Activated CD4-positive, alpha-beta memory T cell treated with anti-CD3 and anti-CD28 coated beads, Interleukin-2, amount 10 ng/mL, durations not matched to agents 7 days and 5 days (primary cell): ENCODE measurements around the gene CRISPLD2. TPM values are rescaled to one million over a fixed set of nuclear protein-coding genes. Genes with fewer than 3 reads are reported as not detected.

Experiments used
- CTCF ChIA-PET: fragments of 350-600 bp; sonication (Branson Sonifier 250); formaldehyde crosslinking; loops from one replicate; lab custom pipeline; 2021; ENCODE audit warnings: antibody characterized with exemption, inconsistent platforms; lab: Charles Lee
- POLR2A ChIA-PET: fragments of 350-600 bp; sonication (Branson Sonifier 250); formaldehyde crosslinking; loops from one replicate; lab custom pipeline; 2021; ENCODE audit warnings: antibody characterized with exemption; lab: Charles Lee
- DNase-seq: peaks from one replicate; pipeline ENCODE4 v3.0.0-alpha.2; 2020
- H3K27ac Mint-ChIP-seq: one replicate; pipeline ENCODE4 v1.8.0; 2021; ENCODE audit warnings: mild to moderate bottlenecking, mixed read lengths
- H3K27me3 Mint-ChIP-seq: one replicate; pipeline ENCODE4 v1.8.0; 2021; ENCODE audit warnings: mixed read lengths
- H3K36me3 Mint-ChIP-seq: one replicate; pipeline ENCODE4 v1.8.0; 2021; ENCODE audit warnings: low read depth, mixed read lengths
- H3K4me1 Mint-ChIP-seq: one replicate; pipeline ENCODE4 v1.8.0; 2021; ENCODE audit warnings: mixed read lengths
- H3K4me3 Mint-ChIP-seq: one replicate; pipeline ENCODE4 v1.8.0; 2021; ENCODE audit warnings: mild to moderate bottlenecking, mixed read lengths
- H3K9me3 Mint-ChIP-seq: one replicate; pipeline ENCODE4 v1.8.0; 2021; ENCODE audit warnings: mixed read lengths
- total RNA-seq, 2 experiments: library from RNA; stranded (reverse); gene quantifications; one replicate each; pipeline ENCODE4 v1.2.3, GENCODE V29; 2021

The CRISPLD2 gene
- total RNA-seq, 2 experiments from 2014 or later, result 0.18 to 0.23 TPM

DNA sequence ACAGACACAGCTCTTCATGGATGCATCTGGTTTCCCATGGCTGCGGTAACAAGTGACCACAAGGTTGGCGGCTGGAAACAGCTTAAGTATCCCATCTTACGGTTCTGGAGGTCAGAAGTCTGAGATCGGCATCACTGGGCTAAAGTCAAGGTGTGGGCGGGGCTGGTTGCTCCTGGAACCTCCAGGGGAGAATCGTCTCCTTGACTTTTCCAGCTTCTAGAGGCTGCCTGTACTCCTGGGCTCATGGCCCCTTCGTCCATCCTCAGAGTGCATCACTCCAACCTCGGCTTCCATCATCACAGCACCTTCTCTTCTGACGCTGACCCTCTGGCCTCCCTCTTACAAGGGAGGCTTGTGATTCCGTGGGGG lies 12.9 kb upstream of the CRISPLD2 start:
- H3K4me3 Mint-ChIP-seq, result no peak overlapping the region
- no peaks in the 10 kb centered on the region for H3K36me3 Mint-ChIP-seq
- peaks cover 30% of the 10 kb centered on the region for H3K4me1 Mint-ChIP-seq
- no peaks in the 10 kb centered on the region for H3K9me3 Mint-ChIP-seq
- no peak for DNase-seq
- peaks cover 5% of the 10 kb centered on the region for H3K27me3 Mint-ChIP-seq
- ChIA-PET POLR2A (interaction anchor here (0.9 kb wide), 1 partner anchor 236 kb away, joined by 3 read pairs; no protein-coding TSS in a partner anchor), CTCF (no interaction called here)
- no peak overlapping the region for H3K27ac Mint-ChIP-seq

DNA sequence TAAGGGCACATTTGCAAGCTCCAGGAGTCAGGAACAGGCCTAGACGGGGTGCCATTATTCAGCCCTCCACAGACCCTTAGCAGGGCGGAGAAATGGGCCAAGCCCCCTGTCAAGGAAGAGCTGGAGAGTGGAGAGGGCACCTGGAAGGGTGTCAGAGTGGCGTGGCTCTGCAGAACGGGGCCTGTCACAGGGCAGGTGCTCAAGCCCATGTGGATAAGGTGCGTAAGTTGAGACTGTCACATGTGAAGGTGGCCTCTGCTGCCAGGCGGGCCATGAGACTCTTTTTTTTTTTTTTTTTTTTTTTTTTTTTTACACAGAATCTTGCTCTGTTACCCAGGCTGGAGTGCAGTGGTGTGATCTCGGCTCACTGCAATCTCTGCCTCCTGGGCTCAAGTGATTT lies 12.0 kb upstream of the CRISPLD2 start:
- H3K36me3 Mint-ChIP-seq, result no peaks in the 10 kb centered on the region
- H3K27me3 Mint-ChIP-seq, result peaks cover 4% of the 10 kb centered on the region
- H3K9me3 Mint-ChIP-seq, result no peaks in the 10 kb centered on the region
- DNase-seq, result no peak
- ChIA-PET POLR2A (no interaction called here), CTCF (interaction anchor here (1.3 kb wide), 1 partner anchor 162 kb away, joined by 3 read pairs; no protein-coding TSS in a partner anchor)
- H3K4me1 Mint-ChIP-seq, result peaks cover 30% of the 10 kb centered on the region
- no peak overlapping the region for H3K27ac Mint-ChIP-seq
- no peak overlapping the region for H3K4me3 Mint-ChIP-seq

GRCh38 chr16:84808826-84809225 lies 11.0 kb upstream of the CRISPLD2 start:
- peaks cover 7% of the 10 kb centered on the region for H3K27me3 Mint-ChIP-seq
- peaks cover 32% of the 10 kb centered on the region for H3K4me1 Mint-ChIP-seq
- no peak overlapping the region for H3K4me3 Mint-ChIP-seq
- H3K9me3 Mint-ChIP-seq, result no peaks in the 10 kb centered on the region
- DNase-seq, result no peak
- ChIA-PET CTCF (no interaction called here), POLR2A (no interaction called here)
- H3K27ac Mint-ChIP-seq, result no peak overlapping the region
- no peaks in the 10 kb centered on the region for H3K36me3 Mint-ChIP-seq

GRCh38 chr16:84810518-84811273 lies 9.1 kb upstream of the CRISPLD2 start:
- no peak for DNase-seq
- Mint-ChIP-seq H3K4me3 (no peak overlapping the region), H3K36me3 (no peaks in the 10 kb centered on the region), H3K9me3 (no peaks in the 10 kb centered on the region), H3K27me3 (peaks cover 12% of the 10 kb centered on the region), H3K4me1 (peaks cover 26% of the 10 kb centered on the region), H3K27ac (no peak overlapping the region)
- CTCF ChIA-PET, result no interaction called here
- POLR2A ChIA-PET, result no interaction called here

DNA sequence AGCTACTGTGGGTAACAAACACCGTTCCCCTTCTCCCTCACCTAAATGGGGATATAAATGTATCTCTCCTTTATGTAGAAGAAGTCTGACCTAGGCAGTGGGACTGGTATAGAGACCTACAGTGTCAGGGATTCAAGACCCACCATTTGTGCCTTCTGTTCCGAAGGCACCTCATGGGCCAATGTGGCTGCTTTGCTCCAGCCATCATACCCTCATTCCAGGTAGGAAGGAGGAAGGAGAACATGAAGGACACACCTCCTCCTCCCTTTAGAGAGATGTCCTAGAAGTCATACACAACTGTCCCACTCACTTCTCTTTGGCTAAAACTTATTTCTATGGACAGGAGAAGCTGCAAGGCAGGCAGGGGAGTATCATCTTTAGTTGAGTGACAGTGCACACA lies 8.3 kb upstream of the CRISPLD2 start:
- DNase-seq, result no peak
- Mint-ChIP-seq H3K4me3 (no peak overlapping the region), H3K27me3 (peaks cover 13% of the 10 kb centered on the region), H3K4me1 (peaks cover 20% of the 10 kb centered on the region), H3K27ac (no peak overlapping the region), H3K9me3 (no peaks in the 10 kb centered on the region), H3K36me3 (no peaks in the 10 kb centered on the region)
- ChIA-PET POLR2A (no interaction called here), CTCF (interaction anchor here (1.2 kb wide), 1 partner anchor 58 kb away, joined by 3 read pairs; no protein-coding TSS in a partner anchor)

DNA sequence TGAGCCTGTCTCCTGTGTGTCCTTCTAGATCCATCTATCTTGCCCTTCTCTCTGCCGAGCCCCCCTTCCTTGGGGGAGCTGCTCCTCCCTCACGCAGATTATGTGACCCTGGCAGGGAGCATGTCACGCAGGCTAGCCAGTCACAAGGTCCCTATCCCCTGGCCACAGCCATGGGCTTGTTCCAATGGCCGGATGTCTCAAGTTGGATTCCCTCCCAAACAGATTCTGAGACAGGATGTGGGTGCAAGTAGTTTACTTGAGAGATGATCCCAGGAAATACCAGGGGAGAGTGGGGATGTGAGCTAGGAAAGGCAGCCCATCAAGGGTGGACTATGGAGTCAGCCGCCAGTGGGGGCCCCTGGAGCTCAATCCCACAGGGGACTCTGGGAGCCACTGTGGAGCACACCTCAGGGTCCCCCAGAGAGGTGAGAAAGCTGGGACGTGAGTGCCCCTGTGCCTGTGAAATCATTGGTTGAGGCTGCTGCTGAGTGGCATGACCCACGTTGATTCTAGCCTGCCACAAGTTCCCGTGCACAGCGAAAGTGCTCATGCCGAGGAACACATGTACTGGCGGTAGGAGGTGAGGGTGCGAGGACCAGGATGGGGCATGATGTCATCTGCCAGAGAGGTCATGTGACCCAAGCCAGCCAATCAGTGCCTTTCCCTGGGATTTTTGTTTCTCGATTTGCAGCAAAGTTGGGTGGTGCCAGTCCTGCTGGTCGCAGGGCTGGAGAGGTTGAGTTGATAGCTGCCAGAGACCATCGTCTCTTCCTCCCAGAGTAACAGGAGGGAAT lies 6.4 kb upstream of the CRISPLD2 start:
- peaks cover 14% of the 10 kb centered on the region for H3K4me1 Mint-ChIP-seq
- DNase-seq, result no peak
- no peaks in the 10 kb centered on the region for H3K36me3 Mint-ChIP-seq
- ChIA-PET CTCF (no interaction called here), POLR2A (no interaction called here)
- no peak overlapping the region for H3K4me3 Mint-ChIP-seq
- no peaks in the 10 kb centered on the region for H3K9me3 Mint-ChIP-seq
- H3K27me3 Mint-ChIP-seq, result peaks cover 17% of the 10 kb centered on the region
- H3K27ac Mint-ChIP-seq, result no peak overlapping the region

DNA sequence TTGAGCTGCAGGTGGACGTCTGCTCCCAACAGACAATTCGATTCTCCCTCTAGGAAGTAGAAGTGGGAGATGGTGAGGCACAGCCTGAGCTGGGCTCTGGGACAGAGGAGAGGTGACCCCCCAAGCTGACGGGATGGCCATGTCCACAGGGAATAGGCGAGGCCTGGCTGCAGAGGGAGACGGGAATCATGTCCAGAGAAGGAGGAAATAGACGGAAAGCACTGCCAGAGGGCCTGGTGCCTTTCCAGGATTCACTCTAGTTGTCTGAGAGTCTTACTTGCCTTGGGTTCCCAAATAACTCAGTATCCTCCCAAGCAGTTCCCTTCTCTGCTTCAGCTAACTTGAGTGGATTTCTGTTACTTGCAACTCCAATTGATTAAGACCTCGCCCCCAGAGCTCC lies 4.3 kb upstream of the CRISPLD2 start:
- POLR2A ChIA-PET, result no interaction called here

GRCh38 chr16:84816023-84816422 lies 3.8 kb upstream of the CRISPLD2 start:
- H3K4me1 Mint-ChIP-seq, result peaks cover 14% of the 10 kb centered on the region
- H3K36me3 Mint-ChIP-seq, result no peaks in the 10 kb centered on the region
- CTCF ChIA-PET, result no interaction called here
- peaks cover 38% of the 10 kb centered on the region for H3K27me3 Mint-ChIP-seq
- H3K9me3 Mint-ChIP-seq, result no peaks in the 10 kb centered on the region
- POLR2A ChIA-PET, result no interaction called here
- no peak overlapping the region for H3K27ac Mint-ChIP-seq
- H3K4me3 Mint-ChIP-seq, result no peak overlapping the region
- DNase-seq, result no peak

More for the DNA sequence above, 4.3 kb upstream of the CRISPLD2 start:
- Mint-ChIP-seq H3K27me3 (peaks cover 33% of the 10 kb centered on the region), H3K27ac (no peak overlapping the region), H3K36me3 (no peaks in the 10 kb centered on the region), H3K9me3 (no peaks in the 10 kb centered on the region), H3K4me1 (peaks cover 18% of the 10 kb centered on the region), H3K4me3 (no peak overlapping the region)
- CTCF ChIA-PET, result no interaction called here
- no peak for DNase-seq

GRCh38 chr16:84816485-84816884 lies 3.3 kb upstream of the CRISPLD2 start:
- Mint-ChIP-seq H3K9me3 (no peaks in the 10 kb centered on the region), H3K4me1 (peaks cover 10% of the 10 kb centered on the region), H3K4me3 (no peak overlapping the region), H3K27me3 (peaks cover 42% of the 10 kb centered on the region), H3K27ac (no peak overlapping the region), H3K36me3 (no peaks in the 10 kb centered on the region)
- ChIA-PET POLR2A (no interaction called here), CTCF (no interaction called here)
- no peak for DNase-seq

DNA sequence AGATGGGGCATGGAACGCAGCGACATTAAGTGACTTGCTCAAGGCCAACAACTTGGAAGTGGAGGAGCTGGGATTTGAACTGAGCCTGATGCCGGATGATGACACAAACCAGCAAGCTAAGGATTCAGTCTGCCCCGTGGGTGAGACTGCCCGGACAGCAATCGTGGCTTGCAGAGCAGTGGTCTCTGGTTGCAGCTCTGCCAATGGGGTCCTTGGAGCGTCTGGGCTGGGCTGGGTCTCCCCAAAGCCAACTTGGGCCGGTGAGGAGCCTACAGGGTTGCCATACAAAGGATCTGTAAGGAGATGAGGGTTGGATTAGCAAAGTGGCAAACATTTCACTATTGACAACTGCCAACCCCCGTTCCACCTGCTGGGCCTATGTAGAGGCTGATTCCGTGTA lies 2.6 kb upstream of the CRISPLD2 start:
- no peak overlapping the region for H3K4me3 Mint-ChIP-seq
- ChIA-PET CTCF (no interaction called here), POLR2A (no interaction called here)
- no peaks in the 10 kb centered on the region for H3K9me3 Mint-ChIP-seq
- peaks cover 44% of the 10 kb centered on the region for H3K27me3 Mint-ChIP-seq
- no peak for DNase-seq
- no peak overlapping the region for H3K27ac Mint-ChIP-seq
- peaks cover 8% of the 10 kb centered on the region for H3K4me1 Mint-ChIP-seq
- no peaks in the 10 kb centered on the region for H3K36me3 Mint-ChIP-seq

- Mint-ChIP-seq H3K9me3 (no peaks in the 10 kb centered on the region), H3K4me3 (no peak overlapping the region), H3K27me3 (peaks cover 46% of the 10 kb centered on the region), H3K27ac (no peak overlapping the region), H3K4me1 (peaks cover 8% of the 10 kb centered on the region), H3K36me3 (no peaks in the 10 kb centered on the region)
- no peak for DNase-seq
- ChIA-PET CTCF (no interaction called here), POLR2A (no interaction called here)
These were observed 2.2 kb upstream of the CRISPLD2 start for GRCh38 chr16:84817613-84818012.

GRCh38 chr16:84818133-84818532 lies 1.7 kb upstream of the CRISPLD2 start:
- Mint-ChIP-seq H3K36me3 (no peaks in the 10 kb centered on the region), H3K9me3 (no peaks in the 10 kb centered on the region), H3K27me3 (peaks cover 47% of the 10 kb centered on the region), H3K4me3 (no peak overlapping the region), H3K27ac (no peak overlapping the region), H3K4me1 (peaks cover 6% of the 10 kb centered on the region)
- CTCF ChIA-PET, result no interaction called here
- DNase-seq, result no peak
- POLR2A ChIA-PET, result no interaction called here

- H3K4me1 Mint-ChIP-seq, result peaks cover 6% of the 10 kb centered on the region
- H3K27me3 Mint-ChIP-seq, result peaks cover 50% of the 10 kb centered on the region
- H3K9me3 Mint-ChIP-seq, result no peaks in the 10 kb centered on the region
- H3K36me3 Mint-ChIP-seq, result no peaks in the 10 kb centered on the region
- ChIA-PET POLR2A (no interaction called here), CTCF (no interaction called here)
- H3K27ac Mint-ChIP-seq, result no peak overlapping the region
- no peak overlapping the region for H3K4me3 Mint-ChIP-seq
- no peak for DNase-seq
These were observed 669 bp upstream of the CRISPLD2 start for GRCh38 chr16:84818989-84819643.
